GM23338 (cell line): ENCODE data around the gene C15orf40. TPM values are rescaled to one million over a fixed set of nuclear protein-coding genes. Genes with fewer than 3 reads are reported as not detected.

Source experiments
- ATAC-seq: fragments of 200-7000 bp; cut with Tn5 transposase; 3 replicates; pipeline ENCODE4 v1.9.1; 2020
- DNase-seq: peaks from one replicate; pipeline ENCODE4 v3.0.0-alpha.2; 2015; ENCODE audit warnings: low spot score
- H2AFZ ChIP-seq: fragments of 200-600 bp; sonication (generic); 2 replicates; pipeline ENCODE4 v1.8.0; 2016; ENCODE audit warnings: antibody characterized with exemption, mild to moderate bottlenecking, moderate library complexity
- H3F3A ChIP-seq: fragments of 200-600 bp; sonication (generic); replicated peaks from 2 replicates; pipeline ENCODE4 v1.8.0; 2017; ENCODE audit warnings: antibody characterized with exemption, mixed run types, low read depth
- H3K27ac ChIP-seq: fragments of 200-600 bp; sonication (generic); 2 replicates; pipeline ENCODE4 v1.6.1; 2016; ENCODE audit warnings: low read depth
- H3K27me3 ChIP-seq: fragments of 200-600 bp; sonication (generic); 2 replicates; pipeline ENCODE4 v1.8.0; 2016; ENCODE audit warnings: mild to moderate bottlenecking, mixed run types, moderate library complexity; ENCODE audit not compliant: insufficient read depth
- H3K36me3 ChIP-seq: fragments of 200-600 bp; sonication (generic); 2 replicates; pipeline ENCODE4 v1.8.0; 2016; ENCODE audit warnings: mild to moderate bottlenecking; ENCODE audit not compliant: insufficient read depth
- H3K4me1 ChIP-seq: fragments of 200-600 bp; sonication (generic); 2 replicates; pipeline ENCODE4 v1.8.0; 2016; ENCODE audit warnings: mild to moderate bottlenecking, moderate library complexity; ENCODE audit not compliant: insufficient read depth
- H3K4me2 ChIP-seq: fragments of 200-600 bp; sonication (generic); 2 replicates; pipeline ENCODE4 v1.7.1; 2017; ENCODE audit warnings: mixed run types
- H3K4me3 ChIP-seq: fragments of 200-600 bp; sonication (generic); 2 replicates; pipeline ENCODE4 v1.6.1; 2016; ENCODE audit warnings: mixed run types
- H3K79me2 ChIP-seq: fragments of 200-600 bp; sonication (generic); replicated peaks from 2 replicates; pipeline ENCODE4 v1.8.0; 2017; ENCODE audit warnings: mild to moderate bottlenecking; ENCODE audit not compliant: insufficient read depth
- H3K9me2 ChIP-seq: fragments of 200-600 bp; sonication (generic); 2 replicates; pipeline ENCODE4 v1.8.0; 2017; ENCODE audit not compliant: insufficient read depth
- H4K20me1 ChIP-seq: fragments of 200-600 bp; sonication (generic); replicated peaks from 2 replicates; pipeline ENCODE4 v1.8.0; 2017; ENCODE audit warnings: mild to moderate bottlenecking; ENCODE audit not compliant: insufficient read depth
- H3K27ac Mint-ChIP-seq: 2 replicates; pipeline ENCODE4 v1.8.0; 2020; ENCODE audit warnings: inconsistent platforms, mild to moderate bottlenecking, moderate library complexity, mixed read lengths
- H3K27me3 Mint-ChIP-seq: 3 replicates; pipeline ENCODE4 v1.8.0; 2022; ENCODE audit warnings: low read depth, mild to moderate bottlenecking, moderate library complexity, mixed read lengths, inconsistent platforms; ENCODE audit not compliant: insufficient read depth, poor library complexity
- H3K36me3 Mint-ChIP-seq: 3 replicates; pipeline ENCODE4 v1.8.0; 2021; ENCODE audit warnings: low read depth, mild to moderate bottlenecking, inconsistent platforms, moderate library complexity, mixed read lengths
- H3K4me1 Mint-ChIP-seq: 3 replicates; pipeline ENCODE4 v1.8.0; 2020; ENCODE audit warnings: mild to moderate bottlenecking, inconsistent platforms, mixed read lengths
- H3K4me3 Mint-ChIP-seq: 3 replicates; pipeline ENCODE4 v1.8.0; 2021; ENCODE audit warnings: moderate library complexity, mild to moderate bottlenecking, inconsistent platforms, mixed read lengths
- H3K9me3 Mint-ChIP-seq: 3 replicates; pipeline ENCODE4 v1.8.0; 2020; ENCODE audit warnings: moderate library complexity, mild to moderate bottlenecking, inconsistent platforms, mixed read lengths
- CREB1 ChIP-seq: fragments of 250-450 bp; sonication (Bioruptor Pico); IDR thresholded peaks from 2 replicates; pipeline ENCODE4 v1.5.0; 2020; ENCODE audit warnings: low read depth, mild to moderate bottlenecking, moderate library complexity
- CTCF ChIP-seq, 2 experiments: fragments of 200-600 bp in 1 of 2; sonication (generic) in 1 of 2; conservative IDR thresholded peaks; 2 replicates each; pipeline versions ENCODE4 v1.5.1 to v1.6.1; 2016 to 2017; ENCODE audit warnings: antibody characterized with exemption in 2 of 2, low read depth in 2 of 2, mild to moderate bottlenecking in 2 of 2, moderate library complexity in 1 of 2
- ETS1 ChIP-seq: IDR thresholded peaks from 2 replicates; pipeline ENCODE4 v1.6.1; 2016; ENCODE audit warnings: antibody characterized with exemption
- EZH2 ChIP-seq: fragments of 200-600 bp; sonication (generic); IDR thresholded peaks from one replicate; pipeline ENCODE4 v1.8.0; 2017; ENCODE audit warnings: antibody characterized with exemption, mild to moderate bottlenecking, low read depth; ENCODE audit not compliant: unreplicated experiment
- JUNB ChIP-seq: IDR thresholded peaks from one replicate; pipeline ENCODE4 v1.6.1; 2016; ENCODE audit warnings: antibody characterized with exemption; ENCODE audit not compliant: unreplicated experiment
- POLR2AphosphoS5 ChIP-seq: IDR thresholded peaks from 2 replicates; pipeline ENCODE4 v1.6.1; 2016; ENCODE audit warnings: antibody characterized with exemption, low read depth
- REST ChIP-seq: IDR thresholded peaks from one replicate; pipeline ENCODE4 v1.6.1; 2018; ENCODE audit warnings: antibody characterized with exemption; ENCODE audit not compliant: unreplicated experiment
- STAT1 ChIP-seq: IDR thresholded peaks from one replicate; pipeline ENCODE4 v1.6.1; 2016; ENCODE audit warnings: antibody characterized with exemption; ENCODE audit not compliant: unreplicated experiment
- ZNF114 ChIP-seq: fragments of 250-450 bp; sonication (Bioruptor Pico); IDR thresholded peaks from 2 replicates; pipeline ENCODE4 v1.5.0; 2020; ENCODE audit warnings: mild to moderate bottlenecking, moderate library complexity
- ZNF331 ChIP-seq: fragments of 250-450 bp; sonication (Bioruptor Pico); IDR thresholded peaks from 2 replicates; pipeline ENCODE4 v1.5.0; 2020; ENCODE audit warnings: low read depth, mild to moderate bottlenecking, moderate library complexity
- polyA plus RNA-seq: library from polyadenylated mRNA; unstranded; fragments of >200 nt; fragmentation: Nextera tagmentation; extraction: Ambion mirVana; gene quantifications from 2 replicates; pipeline ENCODE4 v1.2.1, GENCODE V29; 2016
- total RNA-seq: library from RNA; depleted of rRNA; stranded (reverse); fragments of >200 nt; shearing (Covaris generic); gene quantifications from 2 replicates; pipeline ENCODE4 v1.2.3, GENCODE V29; 2014

C15orf40 gene
- total and polyA plus RNA-seq, 2 experiments from 2014 or later: 7.3 to 26.3 TPM

- TF ChIP-seq REST (no peak), ZNF331 (CRISPR knock-in tag) (no peak), EZH2 (no peak), ZNF114 (CRISPR knock-in tag) (no peak), CTCF (conservative IDR thresholded peaks at IDR 0.05; ENCODE audit: low read depth in 2 of 2) (no peak), CREB1 (no peak)
Observed at GRCh38 chr15:82970078-82970686, 41.3 kb downstream of the C15orf40 start (continued).

- no peaks in the 10 kb centered on the region for H3K9me2 ChIP-seq
- H3K4me3 ChIP-seq: no peak overlapping the region
- no peak overlapping the region for H3K27ac ChIP-seq
- H3K9me3 Mint-ChIP-seq: no peaks in the 10 kb centered on the region
- no peak overlapping the region for H3K4me2 ChIP-seq
- H3K4me1 ChIP-seq: no peaks in the 10 kb centered on the region
- no peak overlapping the region for H3K4me3 Mint-ChIP-seq
- H3K27me3 Mint-ChIP-seq: peaks cover 3% of the 10 kb centered on the region
- ATAC-seq: no peak
- H3K36me3 Mint-ChIP-seq: no peaks in the 10 kb centered on the region
- no peak for DNase-seq
- no peaks in the 10 kb centered on the region for H3K79me2 ChIP-seq
- no peak overlapping the region for H3K27ac Mint-ChIP-seq
- no peaks in the 10 kb centered on the region for H3K27me3 ChIP-seq
- no peaks in the 10 kb centered on the region for H4K20me1 ChIP-seq
- no peak overlapping the region for H2AFZ ChIP-seq
- H3K36me3 ChIP-seq: no peaks in the 10 kb centered on the region
- H3K4me1 Mint-ChIP-seq: 0 out of 3 replicates have a peak, but pooled peaks cover under 1% of the 10 kb centered on the region
- TF ChIP-seq STAT1 (no peak), CREB1 (no peak), REST (no peak), POLR2AphosphoS5 (no peak), EZH2 (no peak), ZNF114 (CRISPR knock-in tag) (no peak), CTCF (conservative IDR thresholded peaks at IDR 0.05; ENCODE audit: low read depth in 2 of 2) (no peak), JUNB (no peak), ETS1 (no peak)
- H3F3A ChIP-seq: no peaks in the 10 kb centered on the region
Observed at GRCh38 chr15:82969353-82969752, 42.1 kb downstream of the C15orf40 start.
